GM18907 (cell line): Measurements from ENCODE around the gene TREM1.
"Not testable (repeated sequence)": the region's sequence is repeated elsewhere in the genome, so short reads cannot be mapped to it uniquely, and the experiment has no call there.

Source experiments
- ATAC-seq: cut with Tn5 transposase; IDR thresholded peaks from one replicate; pipeline ENCODE4 v1.9.1; 2021; ENCODE audit warnings: mild to moderate bottlenecking, moderate library complexity; ENCODE audit not compliant: unreplicated experiment

Gene TREM1

GRCh38 chr6:41298785-41299502 lies 12.5 kb upstream of the TREM1 start:
- no peak for ATAC-seq

- ATAC-seq: not testable (repeated sequence)
Measured at GRCh38 chr6:41297248-41297647, 10.8 kb upstream of the TREM1 start.

GRCh38 chr6:41294214-41294872 lies 7.9 kb upstream of the TREM1 start:
- ATAC-seq: no peak

- ATAC-seq: no peak
Measured at GRCh38 chr6:41291717-41292116, 5.2 kb upstream of the TREM1 start.

- ATAC-seq: no peak
Measured at GRCh38 chr6:41289815-41290214, 3.3 kb upstream of the TREM1 start.

- ATAC-seq: no peak
Measured at GRCh38 chr6:41288754-41289129, 2.3 kb upstream of the TREM1 start.

GRCh38 chr6:41288030-41288753 lies 1.7 kb upstream of the TREM1 start:
- no peak for ATAC-seq

- no peak for ATAC-seq
Measured at GRCh38 chr6:41284726-41285125, 1.8 kb downstream of the TREM1 start.

- no peak for ATAC-seq
Measured at GRCh38 chr6:41283600-41283999, 2.9 kb downstream of the TREM1 start.

GRCh38 chr6:41280381-41281057 lies 6.0 kb downstream of the TREM1 start:
- ATAC-seq: no peak

- no peak for ATAC-seq
Measured at GRCh38 chr6:41278699-41279405, 7.6 kb downstream of the TREM1 start.

- no peak for ATAC-seq
Measured at GRCh38 chr6:41277605-41278004, 8.9 kb downstream of the TREM1 start.

GRCh38 chr6:41275489-41275888 lies 11.0 kb downstream of the TREM1 start:
- ATAC-seq: no peak

- ATAC-seq: no peak
Measured at GRCh38 chr6:41274256-41274655, 12.2 kb downstream of the TREM1 start.

GRCh38 chr6:41273714-41274113 lies 12.8 kb downstream of the TREM1 start:
- ATAC-seq: no peak

- ATAC-seq: no peak
Measured at GRCh38 chr6:41272591-41273240, 13.8 kb downstream of the TREM1 start.

GRCh38 chr6:41271901-41272395 lies 14.5 kb downstream of the TREM1 start:
- no peak for ATAC-seq

- ATAC-seq: no peak
Measured at GRCh38 chr6:41269716-41270115, 16.8 kb downstream of the TREM1 start.

- ATAC-seq: no peak
Measured at GRCh38 chr6:41269166-41269565, 17.3 kb downstream of the TREM1 start.

GRCh38 chr6:41268478-41268877 lies 18.0 kb downstream of the TREM1 start:
- ATAC-seq: no peak
